ENCODE results near the gene MOXD1. TPM values are rescaled to one million over a fixed set of nuclear protein-coding genes. Genes with fewer than 3 reads are reported as not detected.

The MOXD1 gene
- total and polyA plus RNA-seq, 2 experiments from 2014 or later, result 9.0 to 16.8 TPM

GRCh38 chr6:132264021-132264500 is 137.2 kb downstream of the MOXD1 start:
- no peaks in the 10 kb centered on the region for H3K36me3 ChIP-seq (replicated peaks; ENCODE audit: insufficient read depth, low read depth)
- no peaks in the 10 kb centered on the region for H3K9me3 ChIP-seq (ENCODE audit: low read depth)
- H3K9me2 ChIP-seq (replicated peaks; ENCODE audit: insufficient read depth), result no peaks in the 10 kb centered on the region
- no peaks in the 10 kb centered on the region for H3K4me1 ChIP-seq (ENCODE audit: insufficient read depth)
- no peak for DNase-seq (ENCODE audit: low spot score)
- H4K20me1 ChIP-seq (ENCODE audit: insufficient read depth, poor library complexity, severe bottlenecking), result no peaks in the 10 kb centered on the region
- H3K27ac ChIP-seq, result no peak overlapping the region
- 72% methylated on average over 6 of the region's 6 CpGs for WGBS (ENCODE audit: low lambda C conversion rate, missing lambda C conversion rate)
- no peaks in the 10 kb centered on the region for H3K27me3 ChIP-seq
- TF ChIP-seq EZH2 (IDR thresholded peaks at IDR 0.05; ENCODE audit: borderline replicate concordance) (no peak), CTCF (IDR thresholded peaks at IDR 0.05; ENCODE audit: poor library complexity) (no peak), EZH2phosphoT487 (IDR thresholded peaks at IDR 0.05; ENCODE audit: low read depth, severe bottlenecking, unreplicated experiment) (no peak)
- no peak overlapping the region for H3K4me3 ChIP-seq
- no peak overlapping the region for H3K4me2 ChIP-seq
- no peak overlapping the region for H2AFZ ChIP-seq
- no peaks in the 10 kb centered on the region for H3K79me2 ChIP-seq

GRCh38 chr6:132261354-132261753 is 139.9 kb downstream of the MOXD1 start:
- no peaks in the 10 kb centered on the region for H3K9me2 ChIP-seq (replicated peaks; ENCODE audit: insufficient read depth)
- H3K36me3 ChIP-seq (replicated peaks; ENCODE audit: insufficient read depth, low read depth), result no peaks in the 10 kb centered on the region
- no peaks in the 10 kb centered on the region for H3K4me1 ChIP-seq (ENCODE audit: insufficient read depth)
- TF ChIP-seq CTCF (IDR thresholded peaks at IDR 0.05; ENCODE audit: poor library complexity) (no peak), EZH2phosphoT487 (IDR thresholded peaks at IDR 0.05; ENCODE audit: low read depth, severe bottlenecking, unreplicated experiment) (no peak), EZH2 (IDR thresholded peaks at IDR 0.05; ENCODE audit: borderline replicate concordance) (no peak)
- no peak overlapping the region for H3K4me3 ChIP-seq
- no peaks in the 10 kb centered on the region for H3K9me3 ChIP-seq (ENCODE audit: low read depth)
- no peaks in the 10 kb centered on the region for H3K79me2 ChIP-seq
- H3K27me3 ChIP-seq, result no peaks in the 10 kb centered on the region
- no peaks in the 10 kb centered on the region for H4K20me1 ChIP-seq (ENCODE audit: insufficient read depth, poor library complexity, severe bottlenecking)
- DNase-seq (ENCODE audit: low spot score), result no peak
- no peak overlapping the region for H3K4me2 ChIP-seq
- no peak overlapping the region for H3K27ac ChIP-seq
- H2AFZ ChIP-seq, result no peak overlapping the region

- H3K4me2 ChIP-seq, result no peak overlapping the region
- TF ChIP-seq CTCF (IDR thresholded peaks at IDR 0.05; ENCODE audit: poor library complexity) (peak; percentile 44), EZH2 (IDR thresholded peaks at IDR 0.05; ENCODE audit: borderline replicate concordance) (no peak)
- H3K27ac ChIP-seq, result peak overlapping the region; percentile 19
Observed at GRCh38 chr6:132259070-132259469, 142.2 kb downstream of the MOXD1 start.

GRCh38 chr6:132257561-132257960 is 143.7 kb downstream of the MOXD1 start:
- TF ChIP-seq EZH2 (IDR thresholded peaks at IDR 0.05; ENCODE audit: borderline replicate concordance) (no peak), EZH2phosphoT487 (IDR thresholded peaks at IDR 0.05; ENCODE audit: low read depth, severe bottlenecking, unreplicated experiment) (no peak), CTCF (IDR thresholded peaks at IDR 0.05; ENCODE audit: poor library complexity) (no peak)
- Histone ChIP-seq H3K9me2 (replicated peaks; ENCODE audit: insufficient read depth) (no peaks in the 10 kb centered on the region), H3K36me3 (replicated peaks; ENCODE audit: insufficient read depth, low read depth) (no peaks in the 10 kb centered on the region), H3K27ac (peak overlapping the region; percentile 8), H3K4me3 (no peak overlapping the region), H3K79me2 (no peaks in the 10 kb centered on the region), H3K9me3 (ENCODE audit: low read depth) (no peaks in the 10 kb centered on the region), H3K4me2 (no peak overlapping the region), H3K27me3 (no peaks in the 10 kb centered on the region), H3K4me1 (ENCODE audit: insufficient read depth) (no peaks in the 10 kb centered on the region), H4K20me1 (ENCODE audit: insufficient read depth, poor library complexity, severe bottlenecking) (no peaks in the 10 kb centered on the region), H2AFZ (no peak overlapping the region)
- DNase-seq (ENCODE audit: low spot score), result peak; percentile 8
- WGBS (ENCODE audit: low lambda C conversion rate, missing lambda C conversion rate), result 96% methylated on average over 1 of the region's 1 CpG

More at GRCh38 chr6:132259070-132259469, 142.2 kb downstream of the MOXD1 start:
- Histone ChIP-seq H3K9me3 (ENCODE audit: low read depth) (no peaks in the 10 kb centered on the region), H2AFZ (no peak overlapping the region), H3K36me3 (replicated peaks; ENCODE audit: insufficient read depth, low read depth) (no peaks in the 10 kb centered on the region), H3K9me2 (replicated peaks; ENCODE audit: insufficient read depth) (no peaks in the 10 kb centered on the region), H3K4me3 (no peak overlapping the region), H4K20me1 (ENCODE audit: insufficient read depth, poor library complexity, severe bottlenecking) (no peaks in the 10 kb centered on the region), H3K79me2 (no peaks in the 10 kb centered on the region), H3K4me1 (ENCODE audit: insufficient read depth) (no peaks in the 10 kb centered on the region), H3K27me3 (no peaks in the 10 kb centered on the region)
- 41% methylated on average over 2 of the region's 2 CpGs for WGBS (ENCODE audit: low lambda C conversion rate, missing lambda C conversion rate)
- peak; percentile 19 for DNase-seq (ENCODE audit: low spot score)

Data from hepatocyte (in vitro differentiated cells).